GM21360 (cell line): ENCODE measurements around the gene NHLH2.

Experiments
- ATAC-seq: cut with Tn5 transposase; IDR thresholded peaks from one replicate; pipeline ENCODE4 v1.9.1; 2021; ENCODE audit warnings: mild to moderate bottlenecking, moderate library complexity; ENCODE audit not compliant: unreplicated experiment

Gene NHLH2

GRCh38 chr1:115805597-115805996, 35.3 kb downstream of the NHLH2 start:
- no peak for ATAC-seq

- ATAC-seq, result no peak
These were observed 38.5 kb downstream of the NHLH2 start for GRCh38 chr1:115802416-115802815.

GRCh38 chr1:115797486-115797885, 43.4 kb downstream of the NHLH2 start:
- no peak for ATAC-seq

- no peak for ATAC-seq
These were observed 44.0 kb downstream of the NHLH2 start for GRCh38 chr1:115796897-115797296.

- ATAC-seq, result no peak
These were observed 44.9 kb downstream of the NHLH2 start for GRCh38 chr1:115796036-115796435.

GRCh38 chr1:115794976-115795639, 45.8 kb downstream of the NHLH2 start:
- no peak for ATAC-seq

- ATAC-seq, result no peak
These were observed 47.8 kb downstream of the NHLH2 start for GRCh38 chr1:115793162-115793561.

GRCh38 chr1:115791816-115792215, 49.1 kb downstream of the NHLH2 start:
- no peak for ATAC-seq

GRCh38 chr1:115790846-115791245, 50.1 kb downstream of the NHLH2 start:
- no peak for ATAC-seq

GRCh38 chr1:115790356-115790755, 50.6 kb downstream of the NHLH2 start:
- ATAC-seq, result no peak
